Left ventricle myocardium inferior (tissue), 1 donor: ENCODE data around the gene FANCD2. TPM values are rescaled to one million over a fixed set of nuclear protein-coding genes. Genes with fewer than 3 reads are reported as not detected.
A peak's percentile ranks its signal among the peaks of the same experiment; 100 is the strongest.

ENCODE experiments used
- DNase-seq: peaks from one replicate; pipeline ENCODE4 v3.0.0-alpha.2; 2020
- H3K27ac ChIP-seq: fragments of 200-600 bp; replicated peaks from 2 replicates; pipeline ENCODE4 v1.8.0; 2021
- H3K27me3 ChIP-seq: fragments of 200-600 bp; 2 replicates; pipeline ENCODE4 v1.8.0; 2021; ENCODE audit warnings: low read depth
- H3K36me3 ChIP-seq: fragments of 200-600 bp; 2 replicates; pipeline ENCODE4 v1.8.0; 2021
- H3K4me1 ChIP-seq: fragments of 200-600 bp; 2 replicates; pipeline ENCODE4 v1.8.0; 2021
- H3K4me3 ChIP-seq: fragments of 200-600 bp; 2 replicates; pipeline ENCODE4 v1.8.0; 2021; ENCODE audit warnings: mild to moderate bottlenecking, moderate library complexity
- H3K9me3 ChIP-seq: fragments of 200-600 bp; replicated peaks from 2 replicates; pipeline ENCODE4 v1.8.0; 2021
- intact Hi-C: fragments of 100-400 bp; cut with micrococcal nuclease; formaldehyde crosslinking; loops from one replicate; pipeline ENCODE4 v1.11.0; 2022
- total RNA-seq: library from RNA; stranded (reverse); fragmentation: NEBNext Ultra II Directional; extraction: Animal tissue kit (Norgen Biotek cat#: 25700); gene quantifications from one replicate; pipeline ENCODE4 v1.2.1, GENCODE V29; 2021
- TF ChIP-seq, protein P1 (sequence below): fragments of 200-600 bp; IDR thresholded peaks from 2 replicates; pipeline ENCODE4 v1.8.0; 2021; ENCODE audit warnings: antibody characterized with exemption, mild to moderate bottlenecking, borderline replicate concordance
- donor health status: DM: no; HTN: yes; CAD: no; lungs with severe emphysema.

Gene FANCD2
- total RNA-seq, 1 donor from 2014 or later, result 0.77 TPM

DNA sequence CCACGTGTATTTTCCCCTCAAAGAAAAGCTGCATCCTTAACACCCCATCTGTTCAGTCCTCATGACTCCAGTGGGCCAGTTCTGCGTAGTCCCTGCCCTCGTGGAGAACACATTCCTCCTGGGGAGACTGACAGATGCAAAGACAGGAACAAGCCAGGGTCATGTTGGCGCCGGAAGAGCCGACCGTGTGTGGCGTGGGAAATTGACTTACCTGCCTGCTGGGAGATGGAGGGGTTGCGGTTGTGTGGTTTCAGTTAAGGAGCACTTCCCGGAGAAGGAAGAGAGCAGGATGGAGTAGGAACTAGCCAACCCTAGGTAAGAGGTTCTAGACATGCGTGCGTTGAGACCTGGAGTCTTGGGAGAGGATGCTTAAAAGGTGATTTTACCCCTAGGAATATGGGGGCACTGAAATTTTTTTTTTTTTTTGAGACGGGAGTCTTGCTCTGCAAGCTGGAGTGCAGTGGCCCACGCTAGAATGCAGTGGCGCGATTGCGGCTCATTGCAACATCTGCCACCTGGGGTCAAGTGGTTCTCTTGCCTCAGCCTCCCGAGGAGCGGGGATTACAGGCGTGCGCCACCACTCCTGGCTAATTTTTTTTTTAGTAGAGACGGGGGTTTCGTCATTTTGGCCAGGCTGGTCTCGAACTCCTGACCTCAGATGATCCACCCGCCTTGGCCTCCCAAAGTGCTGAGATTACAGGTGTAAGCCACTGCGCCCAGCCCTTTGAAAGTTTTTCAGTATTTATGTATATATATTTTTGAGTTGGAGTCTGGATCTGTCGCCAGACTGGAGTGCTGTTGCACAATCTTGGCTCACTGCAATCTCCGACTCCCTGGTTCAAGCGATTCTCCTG, 116.7 kb downstream of the FANCD2 start:
- peaks cover 17% of the 10 kb centered on the region for H3K36me3 ChIP-seq
- H3K4me3 ChIP-seq, result peak overlapping the region; percentile 97
- no peaks in the 10 kb centered on the region for H3K27me3 ChIP-seq
- intact Hi-C loops, result no loop called here
- peak overlapping the region; percentile 95 for H3K27ac ChIP-seq
- H3K4me1 ChIP-seq, result peaks cover 50% of the 10 kb centered on the region
- TF ChIP-seq, protein P1, sequence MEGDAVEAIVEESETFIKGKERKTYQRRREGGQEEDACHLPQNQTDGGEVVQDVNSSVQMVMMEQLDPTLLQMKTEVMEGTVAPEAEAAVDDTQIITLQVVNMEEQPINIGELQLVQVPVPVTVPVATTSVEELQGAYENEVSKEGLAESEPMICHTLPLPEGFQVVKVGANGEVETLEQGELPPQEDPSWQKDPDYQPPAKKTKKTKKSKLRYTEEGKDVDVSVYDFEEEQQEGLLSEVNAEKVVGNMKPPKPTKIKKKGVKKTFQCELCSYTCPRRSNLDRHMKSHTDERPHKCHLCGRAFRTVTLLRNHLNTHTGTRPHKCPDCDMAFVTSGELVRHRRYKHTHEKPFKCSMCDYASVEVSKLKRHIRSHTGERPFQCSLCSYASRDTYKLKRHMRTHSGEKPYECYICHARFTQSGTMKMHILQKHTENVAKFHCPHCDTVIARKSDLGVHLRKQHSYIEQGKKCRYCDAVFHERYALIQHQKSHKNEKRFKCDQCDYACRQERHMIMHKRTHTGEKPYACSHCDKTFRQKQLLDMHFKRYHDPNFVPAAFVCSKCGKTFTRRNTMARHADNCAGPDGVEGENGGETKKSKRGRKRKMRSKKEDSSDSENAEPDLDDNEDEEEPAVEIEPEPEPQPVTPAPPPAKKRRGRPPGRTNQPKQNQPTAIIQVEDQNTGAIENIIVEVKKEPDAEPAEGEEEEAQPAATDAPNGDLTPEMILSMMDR, result no peak
- no peaks in the 10 kb centered on the region for H3K9me3 ChIP-seq
- DNase-seq, result no peak

DNA sequence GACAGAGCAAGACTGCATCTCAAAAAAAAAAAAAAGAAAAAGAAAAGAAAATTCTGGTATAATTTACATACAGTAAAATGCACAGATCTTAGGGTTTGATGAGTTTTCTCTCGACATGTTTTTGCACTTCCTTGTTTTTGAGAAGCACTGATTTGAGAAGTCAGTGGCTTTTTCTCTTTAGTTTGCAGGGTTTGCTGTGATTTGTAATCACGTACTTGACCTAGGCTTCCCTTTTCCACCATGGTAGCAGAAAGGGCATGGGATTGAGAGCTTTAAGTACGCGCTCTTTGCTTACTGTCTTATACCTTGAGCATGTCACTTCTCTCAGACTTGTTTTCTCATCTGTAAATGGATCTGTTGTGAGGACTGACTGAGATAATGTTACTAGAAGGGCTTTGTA, 119.4 kb downstream of the FANCD2 start:
- Histone ChIP-seq H3K9me3 (no peaks in the 10 kb centered on the region), H3K36me3 (peaks cover 41% of the 10 kb centered on the region), H3K4me3 (no peak overlapping the region), H3K27ac (no peak overlapping the region), H3K4me1 (peaks cover 50% of the 10 kb centered on the region), H3K27me3 (no peaks in the 10 kb centered on the region)
- TF ChIP-seq, protein P1, result no peak
- intact Hi-C loops, result no loop called here
- DNase-seq, result no peak

DNA sequence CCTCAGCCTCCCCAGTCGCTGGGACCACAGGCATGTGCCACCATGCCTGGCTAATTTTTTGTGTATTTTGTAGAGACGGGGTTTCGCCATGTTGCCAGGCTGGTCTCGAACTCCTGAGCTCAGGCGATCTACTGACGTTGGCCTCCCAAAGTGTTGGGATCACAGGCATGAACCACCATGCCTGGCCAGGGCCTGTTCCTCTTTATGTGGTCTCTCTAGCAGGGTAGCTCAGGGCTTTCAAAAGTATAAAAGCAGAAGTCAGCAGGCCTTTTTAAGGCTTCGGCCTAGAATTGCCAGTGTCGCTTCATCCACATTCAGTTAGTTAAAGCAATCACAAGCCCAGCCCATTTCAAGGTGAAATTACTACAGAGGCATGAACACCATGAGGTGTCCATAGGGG, 123.0 kb downstream of the FANCD2 start:
- peaks cover 74% of the 10 kb centered on the region for H3K36me3 ChIP-seq
- intact Hi-C loops, result no loop called here
- H3K27me3 ChIP-seq, result no peaks in the 10 kb centered on the region

DNA sequence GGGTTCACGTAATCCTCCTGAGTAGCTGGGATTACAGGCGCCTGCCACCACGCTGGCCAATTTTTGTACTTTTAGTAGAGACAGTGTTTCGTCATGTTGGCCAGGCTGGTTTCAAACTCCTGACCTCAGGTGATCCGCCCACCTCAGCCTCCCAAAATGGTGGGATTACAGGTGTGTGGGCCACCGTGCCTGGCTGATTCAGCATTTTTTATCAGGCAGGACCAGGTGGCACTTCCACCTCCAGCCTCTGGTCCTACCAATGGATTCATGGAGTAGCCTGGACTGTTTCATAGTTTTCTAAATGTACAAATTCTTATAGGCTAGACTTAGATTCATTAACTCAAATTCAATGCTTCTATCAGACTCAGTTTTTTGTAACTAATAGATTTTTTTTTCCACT, 124.8 kb downstream of the FANCD2 start:
- H3K4me1 ChIP-seq, result peaks cover 7% of the 10 kb centered on the region
- TF ChIP-seq, protein P1, result no peak
- H3K27me3 ChIP-seq, result no peaks in the 10 kb centered on the region
- H3K27ac ChIP-seq, result no peak overlapping the region
- no peaks in the 10 kb centered on the region for H3K9me3 ChIP-seq
- no peak for DNase-seq
- no peak overlapping the region for H3K4me3 ChIP-seq
- intact Hi-C loops, result no loop called here
- peaks cover 69% of the 10 kb centered on the region for H3K36me3 ChIP-seq

More for the DNA sequence above, 123.0 kb downstream of the FANCD2 start:
- DNase-seq, result no peak
- H3K27ac ChIP-seq, result no peak overlapping the region
- no peak overlapping the region for H3K4me3 ChIP-seq
- no peaks in the 10 kb centered on the region for H3K9me3 ChIP-seq
- TF ChIP-seq, protein P1, result no peak
- peaks cover 24% of the 10 kb centered on the region for H3K4me1 ChIP-seq

Other genes starting within 250 kb of the FANCD2 start
- 45.3 TPM for gene TADA3, start 234.0 kb upstream of the FANCD2 start, total RNA-seq
- 52.9 TPM for gene ARPC4, start 233.4 kb upstream of the FANCD2 start, total RNA-seq
- 10.2 TPM for gene TTLL3, start 216.2 kb upstream of the FANCD2 start, total RNA-seq
- gene RPUSD3, start 182.4 kb upstream of the FANCD2 start, total RNA-seq, result 35.7 TPM
- gene CIDEC, start 146.2 kb upstream of the FANCD2 start, total RNA-seq, result 0.36 TPM
- gene JAGN1, start 135.8 kb upstream of the FANCD2 start, total RNA-seq, result 17.5 TPM
- gene IL17RE, start 123.6 kb upstream of the FANCD2 start, total RNA-seq, result 0.58 TPM
- gene IL17RC, start 109.3 kb upstream of the FANCD2 start, total RNA-seq, result 35.0 TPM
- gene CRELD1, start 92.6 kb upstream of the FANCD2 start, total RNA-seq, result 72.3 TPM
- 0.47 TPM for gene PRRT3, start 74.0 kb upstream of the FANCD2 start, total RNA-seq
- gene EMC3, start 39.6 kb upstream of the FANCD2 start, total RNA-seq, result 84.7 TPM
- gene FANCD2OS, start 81.8 kb downstream of the FANCD2 start, total RNA-seq, result not detected
- gene BRK1, start 89.2 kb downstream of the FANCD2 start, total RNA-seq, result 99.0 TPM
- 11.5 TPM for gene VHL, start 115.3 kb downstream of the FANCD2 start, total RNA-seq
- gene IRAK2, start 138.5 kb downstream of the FANCD2 start, total RNA-seq, result 2.0 TPM
- gene TATDN2, start 222.0 kb downstream of the FANCD2 start, total RNA-seq, result 15.8 TPM